ENCODE results near the gene MYLK.

GRCh38 chr3:123688241-123688747, 195.8 kb downstream of the MYLK start:
- TF ChIP-seq, protein P1, sequence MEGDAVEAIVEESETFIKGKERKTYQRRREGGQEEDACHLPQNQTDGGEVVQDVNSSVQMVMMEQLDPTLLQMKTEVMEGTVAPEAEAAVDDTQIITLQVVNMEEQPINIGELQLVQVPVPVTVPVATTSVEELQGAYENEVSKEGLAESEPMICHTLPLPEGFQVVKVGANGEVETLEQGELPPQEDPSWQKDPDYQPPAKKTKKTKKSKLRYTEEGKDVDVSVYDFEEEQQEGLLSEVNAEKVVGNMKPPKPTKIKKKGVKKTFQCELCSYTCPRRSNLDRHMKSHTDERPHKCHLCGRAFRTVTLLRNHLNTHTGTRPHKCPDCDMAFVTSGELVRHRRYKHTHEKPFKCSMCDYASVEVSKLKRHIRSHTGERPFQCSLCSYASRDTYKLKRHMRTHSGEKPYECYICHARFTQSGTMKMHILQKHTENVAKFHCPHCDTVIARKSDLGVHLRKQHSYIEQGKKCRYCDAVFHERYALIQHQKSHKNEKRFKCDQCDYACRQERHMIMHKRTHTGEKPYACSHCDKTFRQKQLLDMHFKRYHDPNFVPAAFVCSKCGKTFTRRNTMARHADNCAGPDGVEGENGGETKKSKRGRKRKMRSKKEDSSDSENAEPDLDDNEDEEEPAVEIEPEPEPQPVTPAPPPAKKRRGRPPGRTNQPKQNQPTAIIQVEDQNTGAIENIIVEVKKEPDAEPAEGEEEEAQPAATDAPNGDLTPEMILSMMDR (IDR thresholded peaks at IDR 0.05): no peak
- TF ChIP-seq POLR2A (IDR thresholded peaks at IDR 0.05): no peak

Measured in tibial nerve (tissue), 3 donors.